T-helper 1 cell (primary cell): ENCODE results near the gene PRDM15.
"Not testable (repeated sequence)": the region's sequence is repeated elsewhere in the genome, so short reads cannot be mapped to it uniquely, and the experiment has no call there.

Source experiments
- DNase-seq, 5 donors: peaks; one replicate each; pipeline ENCODE4 v3.0.0-alpha.2; 2012 to 2020

PRDM15 gene

DNA sequence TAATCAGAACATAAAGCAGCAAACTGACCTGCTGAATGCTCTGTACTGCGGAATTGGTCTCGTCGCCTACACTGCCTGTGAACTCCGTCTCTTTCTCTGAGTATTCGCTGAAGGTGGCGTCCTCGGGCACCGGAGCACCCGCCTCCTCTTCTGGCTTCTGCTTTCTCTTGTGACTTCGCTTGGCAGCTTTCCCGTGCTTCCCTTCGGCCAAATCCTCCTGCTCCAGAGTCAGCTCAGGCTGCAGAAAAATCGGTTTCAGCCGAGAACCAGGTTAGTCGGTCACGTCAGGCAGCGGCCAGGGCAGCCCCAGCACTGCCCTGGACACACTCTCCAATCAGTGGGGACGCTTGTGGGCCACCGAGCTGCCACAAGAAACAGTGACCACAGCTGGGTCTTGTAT lies 76.5 kb downstream of the PRDM15 start:
- no peak for DNase-seq

DNA sequence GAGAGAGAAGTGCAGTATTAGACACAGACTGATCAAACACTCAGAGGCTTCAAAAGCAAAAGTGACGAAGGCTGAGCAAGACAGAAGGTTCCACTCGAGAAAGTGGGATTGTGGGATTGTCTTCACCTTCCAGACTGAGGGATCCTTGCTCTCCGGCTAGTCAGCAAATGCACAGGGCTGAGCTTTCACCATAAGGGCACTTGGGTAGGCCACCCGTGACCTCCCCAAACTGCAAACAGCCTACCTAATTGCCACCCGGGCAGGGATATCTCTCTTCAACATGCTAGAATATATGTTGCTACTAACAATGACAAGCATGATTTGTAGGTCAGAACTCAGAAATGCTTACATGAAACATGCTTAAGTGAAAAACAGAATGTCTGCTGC lies 77.0 kb downstream of the PRDM15 start:
- no peak for DNase-seq

DNA sequence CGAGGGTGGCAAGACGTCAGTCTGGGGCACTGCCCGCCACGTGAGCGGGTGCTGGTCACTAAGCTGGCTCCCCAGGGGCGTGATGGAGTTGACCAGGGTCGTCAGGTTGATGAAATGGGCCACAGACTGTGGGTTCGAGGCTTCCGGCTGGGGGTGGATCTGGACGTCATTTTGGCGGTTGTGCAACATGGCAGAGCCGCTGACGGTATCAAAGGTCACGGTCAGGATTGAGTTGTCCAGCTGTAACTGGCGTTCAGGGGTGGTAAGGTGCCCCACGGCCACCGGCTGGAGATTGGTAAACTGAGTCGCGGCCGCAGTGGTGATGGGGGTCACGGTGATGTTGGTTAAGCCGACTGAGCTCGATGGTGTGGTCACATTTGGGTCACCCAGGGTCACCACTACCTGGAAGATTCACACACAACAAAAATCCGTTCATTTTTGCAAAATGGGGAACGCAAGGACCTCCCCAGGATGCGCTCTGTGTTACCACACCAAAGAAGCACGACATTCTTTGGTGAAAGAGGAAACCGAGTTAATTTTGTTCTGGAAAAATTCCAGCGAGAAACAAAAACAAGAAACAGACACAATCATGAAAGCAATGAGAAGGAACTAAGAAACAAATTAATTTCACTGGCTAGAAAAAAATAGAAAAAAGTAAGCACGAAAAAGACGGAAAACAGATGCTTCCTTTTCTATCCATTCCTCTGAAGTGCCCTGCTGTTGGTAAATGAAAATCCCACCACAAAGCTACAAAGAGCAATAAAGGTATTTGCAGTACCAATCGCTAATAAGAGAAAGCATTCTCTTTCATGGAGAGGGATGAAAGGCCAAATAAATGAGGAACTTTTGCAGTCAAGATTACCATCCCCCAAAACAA lies 77.6 kb downstream of the PRDM15 start:
- no peak for DNase-seq

DNA sequence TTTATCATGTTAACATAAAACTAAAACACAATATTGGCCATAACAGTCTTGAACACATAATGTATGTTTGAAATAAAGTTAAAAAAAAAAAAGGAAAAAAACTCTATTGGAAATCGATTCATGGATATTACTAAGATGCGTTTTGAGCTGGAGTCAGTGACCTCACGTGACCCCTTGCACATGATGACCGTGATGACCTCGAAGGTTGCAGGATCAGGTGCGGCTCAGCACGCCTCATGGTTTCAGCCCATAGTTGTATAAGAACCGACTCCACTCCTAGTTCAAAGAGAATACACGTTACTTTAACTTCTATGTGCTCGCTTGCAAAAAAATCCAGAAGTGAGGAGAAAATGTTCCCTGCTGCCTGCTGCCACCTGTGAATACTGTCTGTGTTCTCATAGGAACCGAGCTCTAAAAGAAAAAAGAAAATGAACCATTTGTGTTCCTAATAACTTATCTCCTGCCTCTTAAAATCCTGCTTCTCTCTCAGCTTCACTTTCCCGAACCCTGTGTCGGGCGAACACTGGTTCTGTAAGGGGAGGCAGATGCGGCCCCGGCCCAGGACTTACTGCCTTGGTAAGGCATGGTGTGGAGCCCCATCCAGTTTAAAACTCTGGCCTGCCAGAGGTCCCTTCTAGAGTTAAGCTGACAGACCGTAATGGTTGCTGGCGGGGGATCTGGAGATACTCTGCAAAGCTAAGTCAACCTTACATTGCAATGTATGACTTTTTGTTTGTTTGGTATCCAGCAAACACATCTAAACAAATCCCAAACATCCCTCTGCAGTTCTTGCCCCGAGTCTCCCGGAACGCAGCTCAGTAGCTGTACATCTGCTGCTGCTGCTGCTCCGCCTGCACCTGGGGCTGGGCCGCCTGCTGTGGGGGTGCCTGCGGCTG lies 78.5 kb downstream of the PRDM15 start:
- DNase-seq: no peak

DNA sequence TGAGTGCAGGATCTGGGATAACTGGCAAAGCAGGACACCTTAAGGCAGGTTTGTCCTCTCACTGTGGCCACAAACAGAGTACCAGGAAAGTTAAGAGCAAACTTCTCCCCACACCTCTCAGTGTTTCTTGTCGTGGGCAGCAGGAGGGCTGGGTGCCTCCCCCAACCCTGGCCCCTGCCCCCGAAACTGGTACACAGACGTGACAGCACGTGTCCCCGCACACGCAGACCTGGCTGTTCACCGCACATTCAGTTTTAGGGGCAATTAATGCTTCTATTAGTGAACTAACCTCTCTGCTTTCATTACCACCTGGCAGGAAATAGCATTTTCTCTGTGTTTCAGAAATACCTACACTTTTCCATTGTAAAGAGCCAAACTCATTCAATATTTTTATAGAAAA lies 79.4 kb downstream of the PRDM15 start:
- no peak for DNase-seq

DNA sequence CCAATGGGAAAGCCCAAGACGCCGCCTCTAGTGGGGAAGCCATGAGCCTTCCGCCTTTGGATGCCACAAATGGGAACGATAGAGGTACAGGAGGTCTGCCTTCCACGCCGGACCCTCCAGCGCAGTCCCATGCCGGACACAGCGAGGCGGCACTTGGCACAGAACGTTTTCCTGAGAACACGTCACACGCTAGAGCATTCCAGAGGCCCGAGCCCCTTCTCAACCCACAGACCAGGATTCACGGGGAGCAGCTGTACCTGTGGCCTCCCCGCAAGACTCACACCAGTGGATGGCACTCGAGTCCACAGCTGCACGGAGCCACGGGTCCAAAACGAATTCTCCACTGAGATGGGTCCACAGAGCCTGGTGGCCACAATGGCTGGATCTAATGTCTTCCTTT lies 80.8 kb downstream of the PRDM15 start:
- DNase-seq: no peak

DNA sequence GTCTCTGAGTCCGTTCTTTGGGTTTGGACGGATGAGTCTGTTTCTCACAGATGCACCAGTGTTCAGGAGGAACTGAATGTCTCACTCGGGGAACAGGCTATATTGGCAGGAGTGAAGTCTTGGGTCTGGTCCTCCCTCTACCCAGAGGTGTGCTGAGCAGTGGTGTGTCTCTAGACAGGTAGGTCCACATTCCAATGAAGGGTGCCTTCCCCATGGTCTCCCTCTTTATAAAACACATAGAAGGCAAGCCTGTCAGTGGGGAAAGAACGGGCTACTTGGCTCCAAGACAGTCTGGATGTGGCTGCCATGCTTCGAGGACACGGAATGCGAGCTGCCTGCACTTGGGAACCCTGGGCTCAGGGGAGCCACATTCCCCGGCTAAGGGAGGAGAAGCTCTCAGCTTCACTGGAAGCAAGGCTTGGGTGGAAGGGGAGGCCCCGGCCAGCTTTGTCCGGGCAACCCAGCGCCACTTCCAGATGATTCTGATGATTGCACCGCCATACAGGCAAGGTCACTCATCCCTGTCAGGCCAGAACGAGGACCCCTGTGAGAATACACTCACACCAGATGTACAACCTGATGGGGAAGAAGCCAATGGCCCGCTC lies 82.6 kb downstream of the PRDM15 start:
- no peak for DNase-seq

DNA sequence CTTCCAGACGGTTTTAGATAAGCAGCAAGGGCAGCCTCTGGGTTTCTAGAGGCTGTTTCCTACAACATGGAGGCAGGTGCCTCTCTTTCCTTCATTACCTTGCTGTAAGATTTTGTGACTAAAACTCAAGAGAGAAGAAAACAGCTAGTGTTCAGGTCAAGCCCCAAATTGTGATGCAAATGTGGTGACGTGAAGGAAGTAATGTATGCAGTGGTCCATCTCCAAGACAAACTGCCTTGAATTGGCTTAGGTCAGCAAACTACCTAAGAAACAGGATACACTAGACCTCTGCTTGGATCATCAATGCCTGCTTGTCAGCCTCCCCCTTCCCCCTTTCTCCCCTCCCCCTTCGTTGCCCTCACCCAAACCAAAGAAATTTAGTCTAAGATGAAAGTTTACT lies 83.4 kb downstream of the PRDM15 start:
- no peak for DNase-seq

DNA sequence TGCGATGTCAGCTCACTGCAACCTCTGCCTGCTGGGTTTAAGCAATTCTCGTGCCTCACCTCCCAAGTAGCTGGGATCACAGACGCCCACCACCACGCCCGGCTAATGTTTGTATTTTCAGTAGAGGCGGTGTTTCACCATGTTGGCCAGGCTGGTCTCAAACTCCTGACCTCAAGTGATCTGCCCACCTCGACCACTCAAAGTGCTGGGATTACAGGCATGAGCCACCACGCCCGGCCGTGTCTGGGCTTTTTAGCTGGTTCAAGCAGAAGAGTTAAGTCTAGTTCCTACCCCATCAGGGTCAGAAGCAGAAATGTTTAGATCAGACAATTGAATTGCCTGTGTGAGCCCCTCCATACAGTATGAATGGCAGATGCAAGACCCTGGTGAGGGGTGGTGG lies 84.5 kb downstream of the PRDM15 start:
- DNase-seq: no peak

DNA sequence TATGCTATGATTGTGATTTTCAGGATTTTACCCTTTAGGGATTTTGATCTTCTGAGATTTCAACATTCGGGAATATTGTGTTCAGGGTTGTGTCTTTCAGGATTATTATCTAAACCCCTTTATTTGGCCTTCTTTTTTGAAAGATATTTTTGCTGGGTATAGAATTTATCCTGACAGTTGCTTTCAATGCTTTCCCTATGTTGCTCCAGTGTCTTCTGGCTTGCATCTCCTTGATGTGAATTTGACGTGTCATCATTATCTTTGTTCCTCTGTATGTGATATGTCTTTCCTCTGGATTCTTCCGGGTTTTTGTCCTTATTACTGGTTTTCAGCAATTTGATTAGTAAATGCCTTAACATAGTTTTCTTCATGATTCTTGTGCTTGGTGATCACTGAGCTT lies 86.4 kb downstream of the PRDM15 start:
- DNase-seq: no peak

DNA sequence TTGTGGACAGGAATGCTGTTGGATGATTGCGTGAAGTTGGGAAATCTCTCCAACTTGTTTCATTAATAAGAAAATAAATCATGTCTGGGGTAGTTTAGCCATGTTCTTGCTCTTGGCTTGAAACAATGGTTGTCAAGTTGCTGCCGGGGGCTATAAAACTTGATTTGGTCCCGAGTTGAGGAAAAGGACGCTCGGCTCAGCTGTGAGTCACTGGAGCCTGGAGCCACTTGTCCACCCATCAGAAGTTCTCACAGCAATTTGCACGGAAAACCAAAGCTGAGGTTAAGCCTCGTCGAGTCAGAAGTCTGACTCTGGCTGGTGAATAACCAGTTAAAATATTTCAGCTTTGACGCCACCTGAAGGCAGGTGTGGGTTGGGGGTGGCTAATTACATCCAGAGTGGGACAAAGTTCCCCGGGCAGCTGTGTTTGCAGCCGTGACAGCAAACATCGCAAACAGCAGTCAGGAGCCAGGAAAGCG lies 92.6 kb downstream of the PRDM15 start:
- DNase-seq: no peak

DNA sequence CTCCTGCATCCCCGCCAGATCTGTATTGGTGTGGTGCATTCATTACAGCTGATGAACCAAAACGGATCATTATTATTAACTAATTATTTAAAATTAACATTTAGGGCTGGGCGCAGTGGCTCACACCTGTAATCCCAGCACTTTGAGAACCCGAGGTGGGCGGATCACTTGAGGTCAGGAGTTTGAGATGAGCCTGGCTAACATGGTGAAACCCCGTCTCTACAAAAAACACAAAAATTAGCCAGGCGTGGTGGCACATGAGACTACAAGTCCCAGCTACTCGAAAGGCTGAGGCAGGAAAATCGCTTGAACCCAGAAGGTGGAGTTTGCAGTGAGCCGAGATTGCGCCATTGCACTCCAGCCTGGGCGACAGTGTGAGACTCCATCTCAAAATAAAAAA lies 93.9 kb downstream of the PRDM15 start:
- DNase-seq: not testable (repeated sequence)

DNA sequence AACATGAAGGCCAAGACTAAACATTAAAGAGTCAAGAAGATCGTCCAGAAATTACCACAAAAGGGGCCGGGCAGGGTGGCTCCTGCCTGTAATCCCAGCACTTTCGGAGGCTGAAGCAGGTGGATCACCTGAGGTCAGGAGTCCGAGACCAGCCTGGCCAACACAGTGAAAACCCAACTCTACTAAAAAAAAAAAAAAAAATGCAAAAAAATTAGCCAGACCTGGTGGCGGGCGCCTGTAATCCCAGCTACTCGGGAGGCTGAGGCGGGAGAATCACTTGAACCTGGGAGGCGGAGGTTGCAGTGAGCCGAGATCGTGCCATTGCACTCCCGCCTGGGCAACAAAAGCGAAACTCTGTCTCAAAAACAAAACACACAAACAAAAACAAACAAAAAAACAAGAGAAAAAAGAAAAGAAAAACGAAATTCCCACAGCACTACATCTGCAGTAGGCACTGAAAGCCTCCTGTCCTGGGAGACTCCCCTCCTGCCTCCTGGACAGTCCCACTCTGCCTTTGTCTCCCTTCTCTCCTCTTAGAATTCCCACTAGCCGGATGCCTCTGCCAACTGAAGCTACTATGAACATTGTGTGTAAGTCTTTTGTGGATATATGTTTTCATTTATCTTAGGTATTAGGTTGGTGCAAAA lies 94.6 kb downstream of the PRDM15 start:
- DNase-seq: no peak

DNA sequence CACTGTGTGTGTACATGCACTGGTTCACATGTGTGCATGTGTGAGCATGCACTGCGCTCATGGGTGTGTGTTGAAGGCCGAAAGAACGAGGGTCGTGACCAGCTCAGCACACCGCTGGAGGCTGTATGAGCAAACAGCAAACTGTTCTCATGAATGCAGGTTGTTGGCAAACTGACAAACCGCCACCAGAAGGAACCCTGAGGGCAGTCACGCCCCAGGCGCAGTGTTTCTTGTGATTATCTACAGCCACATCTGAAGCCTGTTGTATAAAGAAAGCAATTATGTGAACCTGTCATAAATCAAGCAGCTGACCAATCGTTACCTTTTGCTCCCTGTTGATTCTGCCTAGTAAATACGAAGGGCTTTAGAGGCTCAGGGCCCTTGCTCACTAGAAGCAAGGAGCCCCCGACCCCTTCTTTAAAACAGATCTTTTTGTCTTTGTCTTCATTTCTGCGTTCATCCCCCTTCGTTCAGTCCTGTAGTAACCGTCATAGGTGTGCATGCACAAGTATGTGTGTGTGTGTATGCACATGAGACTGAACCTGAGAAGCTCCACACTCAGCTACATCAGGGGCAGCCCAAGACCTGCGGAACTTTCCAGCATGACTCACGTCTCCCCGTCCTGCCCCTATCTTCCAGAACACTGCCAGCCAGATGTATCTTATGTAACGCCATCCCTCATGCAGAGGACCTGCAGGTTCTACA lies 95.5 kb downstream of the PRDM15 start:
- no peak for DNase-seq

DNA sequence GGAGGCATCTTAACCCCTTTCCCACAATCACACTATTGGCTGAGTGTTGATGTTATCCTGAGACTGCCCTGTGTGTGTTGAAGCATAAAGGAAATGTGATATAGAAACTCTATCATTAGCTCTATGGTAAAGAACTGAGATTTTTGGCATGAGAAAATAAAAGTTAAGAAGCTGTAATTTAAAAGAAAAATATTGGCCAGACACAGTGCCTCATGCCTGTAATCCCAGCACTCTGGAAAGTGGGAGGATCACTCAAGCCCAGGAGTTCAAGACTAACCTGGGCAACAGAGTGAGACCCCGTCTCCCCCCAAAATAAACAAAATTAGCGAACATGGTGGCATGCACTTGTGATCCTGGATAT lies 98.1 kb downstream of the PRDM15 start:
- DNase-seq: no peak

DNA sequence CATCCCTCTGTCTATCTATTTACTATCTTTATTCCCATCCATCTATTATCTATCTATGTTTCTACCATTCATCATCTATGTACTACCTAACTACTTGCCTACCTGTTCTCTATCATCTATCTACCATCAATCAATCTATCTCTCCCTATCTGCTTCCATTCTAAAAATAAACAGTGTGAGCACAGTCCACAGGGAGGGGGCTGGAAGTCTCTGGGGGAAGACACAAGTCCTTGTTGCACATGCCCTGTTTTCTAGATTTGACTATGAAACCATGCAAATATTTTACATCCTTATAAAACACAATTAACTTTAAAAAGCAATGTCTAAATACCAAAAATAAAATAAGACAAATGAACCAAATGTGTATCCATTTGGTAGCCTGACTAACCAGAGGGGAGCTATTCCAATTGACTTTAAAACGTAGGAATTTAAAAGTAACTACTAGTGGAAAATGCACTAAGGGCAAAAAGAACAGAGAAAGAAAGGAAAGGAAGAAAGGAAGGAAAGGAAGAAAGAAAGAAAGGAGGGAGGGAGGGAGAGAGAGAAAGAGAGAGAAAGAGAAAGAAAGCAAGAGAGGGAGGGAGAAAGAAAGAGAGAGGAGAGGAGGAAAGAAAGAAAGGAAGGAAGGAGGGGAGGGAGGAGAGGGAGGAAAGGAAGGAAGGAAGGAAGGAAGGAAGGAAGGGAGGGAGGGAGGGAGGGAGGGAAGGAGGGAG lies 98.7 kb downstream of the PRDM15 start:
- no peak for DNase-seq

DNA sequence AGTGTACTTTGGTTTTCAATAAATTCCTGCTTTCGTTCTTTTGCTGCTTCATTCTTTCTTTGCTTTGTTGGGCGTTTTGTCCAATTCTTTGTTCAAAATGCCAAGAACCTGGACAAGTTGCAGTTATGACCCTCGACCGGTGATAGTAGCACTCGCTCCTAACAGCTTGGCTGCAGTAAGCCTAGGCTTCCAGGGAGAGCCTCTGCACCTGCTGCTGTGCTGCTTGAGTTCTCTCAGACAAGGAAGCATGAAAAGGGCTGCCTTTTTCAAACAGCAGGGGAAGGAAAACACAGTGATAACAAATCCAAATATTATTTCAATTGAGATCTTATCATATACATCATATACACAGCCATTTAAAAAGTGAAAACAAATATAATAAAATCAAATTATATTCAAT lies 99.5 kb downstream of the PRDM15 start:
- no peak for DNase-seq

DNA sequence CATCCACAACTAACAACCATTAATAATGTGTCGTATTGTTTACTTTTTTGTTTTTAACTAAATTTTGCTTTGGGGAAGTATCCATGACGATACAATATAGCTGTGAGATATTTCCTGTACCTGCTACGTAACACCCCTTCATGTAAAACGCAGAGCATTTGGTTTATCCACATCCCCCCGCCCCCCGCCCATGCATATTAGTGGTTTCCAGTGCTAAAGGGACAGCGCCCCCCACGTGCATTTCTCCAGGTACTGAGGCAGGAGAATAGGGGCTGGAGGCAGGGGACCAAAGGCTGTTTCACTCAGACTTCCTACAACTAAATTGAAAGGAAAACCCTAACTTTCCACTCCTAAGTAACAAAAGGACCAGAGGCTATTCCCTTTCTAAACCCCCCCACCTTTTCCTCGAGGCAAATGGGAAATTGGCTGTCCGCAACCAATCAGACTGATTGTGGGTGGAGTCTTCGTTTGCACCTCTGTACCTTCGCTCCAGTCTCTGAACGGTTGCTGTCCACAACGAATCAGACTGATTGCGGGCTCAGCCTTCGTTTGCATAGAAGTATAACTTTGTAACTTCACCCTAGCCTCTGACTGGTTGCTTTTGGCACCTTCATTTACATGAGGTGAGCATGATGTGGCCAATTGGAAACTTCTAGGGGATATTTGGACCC lies 100.1 kb downstream of the PRDM15 start:
- no peak for DNase-seq

DNA sequence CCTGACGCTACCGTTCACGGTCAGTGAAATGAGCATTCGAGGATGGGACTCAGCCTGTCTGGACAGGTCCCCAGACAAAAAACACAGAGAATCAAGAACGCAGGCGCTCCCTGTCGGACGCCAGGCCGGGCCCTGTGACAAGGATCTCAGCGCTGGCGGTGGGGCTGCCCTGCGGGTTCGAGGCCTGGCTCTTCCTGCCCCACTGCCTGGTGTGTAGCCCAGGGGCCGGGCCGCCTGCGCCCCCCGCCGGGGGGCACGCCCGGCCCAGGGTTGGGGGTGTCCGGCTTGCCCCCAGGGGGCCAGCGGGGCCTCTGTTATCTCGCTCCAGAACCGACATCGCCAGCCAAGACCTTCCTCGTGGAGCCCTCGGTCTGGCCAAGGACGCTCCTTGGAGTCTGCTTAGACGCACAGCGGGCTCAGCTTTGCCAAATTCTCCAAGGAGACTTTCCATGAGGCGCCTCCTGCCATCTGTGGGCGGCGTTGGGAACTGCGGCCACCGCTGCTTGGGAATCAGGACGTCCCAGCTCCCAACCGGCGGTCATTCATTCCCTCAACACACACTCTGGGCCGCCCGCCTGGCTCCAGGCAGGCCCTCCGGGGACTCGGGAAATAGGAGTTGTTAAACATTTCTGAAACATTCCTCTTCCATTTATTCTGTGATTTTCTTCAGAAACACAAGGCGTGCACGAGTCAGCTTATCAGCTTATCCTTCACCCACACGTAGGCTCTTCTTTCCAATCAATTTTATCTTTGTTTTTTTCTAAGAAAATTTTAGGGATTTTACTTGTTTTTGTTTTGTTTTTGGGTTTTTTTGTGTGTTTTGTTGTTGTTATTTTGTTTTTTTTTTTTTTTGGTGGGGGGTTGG lies 101.0 kb downstream of the PRDM15 start:
- DNase-seq: no peak

DNA sequence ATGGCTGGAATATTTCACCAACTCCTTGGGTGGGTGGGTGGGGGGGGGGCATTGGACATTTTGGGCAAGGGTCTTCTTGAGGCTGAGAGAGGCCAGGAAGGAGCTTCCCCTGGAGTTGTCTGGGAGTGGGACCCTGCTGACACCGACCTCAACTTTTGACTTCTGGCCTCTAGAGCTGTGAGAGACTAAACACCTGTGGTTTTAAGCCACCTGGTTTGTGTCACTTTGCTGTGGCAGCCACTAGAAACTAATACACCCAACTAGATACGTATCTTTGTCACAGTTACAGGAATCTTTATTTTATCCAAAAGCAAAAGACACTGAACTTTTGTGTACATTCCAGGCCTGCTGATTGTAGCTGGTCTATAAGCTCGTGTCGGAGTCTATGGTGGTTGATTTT lies 102.4 kb downstream of the PRDM15 start:
- DNase-seq: no peak
